ENCODE data around the gene CFDP1. TPM values are rescaled to one million over a fixed set of nuclear protein-coding genes. Genes with fewer than 3 reads are reported as not detected.

CFDP1 gene
- polyA plus RNA-seq, 1 donor (not counting 4 experiments of a cell fraction or from before 2014, with no cell fraction given) = 42.1 TPM

DNA sequence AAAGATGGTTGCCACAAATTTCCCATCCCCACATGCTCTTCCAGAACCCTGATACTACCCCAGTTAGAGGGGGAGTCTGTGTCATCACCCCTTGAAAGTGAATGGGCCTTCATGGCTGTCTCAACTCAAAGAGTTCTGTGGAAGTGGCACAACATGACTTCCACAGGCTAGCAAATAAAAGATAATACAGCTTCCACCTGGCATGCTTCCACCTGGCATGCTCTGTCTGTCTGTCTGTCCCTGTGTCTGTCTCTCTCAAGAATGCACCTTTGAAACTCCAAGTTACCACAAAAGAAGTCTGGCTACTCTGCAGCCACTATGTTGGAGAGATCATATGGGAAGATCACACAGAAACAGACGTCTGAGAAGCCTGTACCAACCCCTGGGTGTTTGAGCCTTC lies 35.0 kb downstream of the CFDP1 start:
- H3K4me3 ChIP-seq (ENCODE audit: control insufficient read depth in 2 of 3, extremely low read depth in 1 of 3, insufficient read depth in 2 of 3, low read depth in 1 of 3, low read length in 3 of 3) = no peak overlapping the region
- no peak overlapping the region for H3K4me2 ChIP-seq (ENCODE audit: control insufficient read depth, extremely low read depth, insufficient read depth, low read depth, low read length)
- TF ChIP-seq, protein P1, sequence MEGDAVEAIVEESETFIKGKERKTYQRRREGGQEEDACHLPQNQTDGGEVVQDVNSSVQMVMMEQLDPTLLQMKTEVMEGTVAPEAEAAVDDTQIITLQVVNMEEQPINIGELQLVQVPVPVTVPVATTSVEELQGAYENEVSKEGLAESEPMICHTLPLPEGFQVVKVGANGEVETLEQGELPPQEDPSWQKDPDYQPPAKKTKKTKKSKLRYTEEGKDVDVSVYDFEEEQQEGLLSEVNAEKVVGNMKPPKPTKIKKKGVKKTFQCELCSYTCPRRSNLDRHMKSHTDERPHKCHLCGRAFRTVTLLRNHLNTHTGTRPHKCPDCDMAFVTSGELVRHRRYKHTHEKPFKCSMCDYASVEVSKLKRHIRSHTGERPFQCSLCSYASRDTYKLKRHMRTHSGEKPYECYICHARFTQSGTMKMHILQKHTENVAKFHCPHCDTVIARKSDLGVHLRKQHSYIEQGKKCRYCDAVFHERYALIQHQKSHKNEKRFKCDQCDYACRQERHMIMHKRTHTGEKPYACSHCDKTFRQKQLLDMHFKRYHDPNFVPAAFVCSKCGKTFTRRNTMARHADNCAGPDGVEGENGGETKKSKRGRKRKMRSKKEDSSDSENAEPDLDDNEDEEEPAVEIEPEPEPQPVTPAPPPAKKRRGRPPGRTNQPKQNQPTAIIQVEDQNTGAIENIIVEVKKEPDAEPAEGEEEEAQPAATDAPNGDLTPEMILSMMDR (optimal IDR thresholded peaks at IDR 0.05 in 1 of 3, IDR thresholded peaks at IDR 0.05 in 1 of 3, conservative IDR thresholded peaks at IDR 0.05 in 1 of 3; ENCODE audit: extremely low read depth in 1 of 3, insufficient read depth in 2 of 3, low read length in 3 of 3) = no peak
- peaks cover 9% of the 10 kb centered on the region for H3K4me1 ChIP-seq (ENCODE audit: control insufficient read depth, extremely low read depth, insufficient read depth, low read length)
- H3K27me3 ChIP-seq (ENCODE audit: control insufficient read depth, extremely low read depth, insufficient read depth, low read length) = no peaks in the 10 kb centered on the region
- no peak for FAIRE-seq
- H3K9me1 ChIP-seq (ENCODE audit: control insufficient read depth, extremely low read depth, insufficient read depth, low read length) = no peaks in the 10 kb centered on the region
- no peaks in the 10 kb centered on the region for H4K20me1 ChIP-seq (ENCODE audit: control insufficient read depth, extremely low read depth, insufficient read depth, low read length)
- dilution Hi-C loops (cut with MboI; ENCODE audit: extremely low pct_ligation_motif_present, low sequenced_read_pairs) = loop anchor here (25.0 kb wide), 1 partner anchor 161 kb away; no protein-coding TSS in a partner anchor
- no peak overlapping the region for H2AFZ ChIP-seq (ENCODE audit: control insufficient read depth, low read length)
- DNase-seq (ENCODE audit: low read depth, low spot score) = no peak
- H3K36me3 ChIP-seq (ENCODE audit: control insufficient read depth in 2 of 2, extremely low read depth in 1 of 2, insufficient read depth in 2 of 2, low read length in 2 of 2) = peaks cover 0 to 4% of the 10 kb centered on the region in 2 experiments
- no peak overlapping the region for H3K9ac ChIP-seq (ENCODE audit: control insufficient read depth, extremely low read depth, insufficient read depth, low read length)
- no peaks in the 10 kb centered on the region for H3K79me2 ChIP-seq (ENCODE audit: control insufficient read depth, insufficient read depth, low read length)
- H3K27ac ChIP-seq (ENCODE audit: control insufficient read depth, insufficient read depth, low read length) = no peak overlapping the region
- H3K9me3 ChIP-seq (ENCODE audit: control insufficient read depth, low read depth, low read length) = no peaks in the 10 kb centered on the region

DNA sequence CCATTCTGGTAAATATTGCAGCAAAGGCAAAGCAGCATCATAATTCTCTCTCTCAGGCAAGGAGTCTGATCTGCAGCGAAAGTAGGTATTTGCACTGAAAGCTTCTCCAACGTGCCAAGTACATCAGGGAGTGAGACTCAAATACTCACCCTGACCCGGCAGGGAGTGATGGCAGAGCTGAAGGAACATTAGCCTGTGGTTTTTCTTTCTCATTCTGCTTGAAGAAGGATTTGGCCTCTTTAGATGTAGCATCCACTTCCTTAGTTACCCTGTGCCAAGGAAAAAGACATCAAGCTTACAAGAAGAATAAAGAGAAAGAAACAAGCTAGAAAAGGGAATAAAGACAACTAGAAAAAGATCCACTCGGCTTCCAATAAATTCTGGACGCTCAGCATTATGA lies 38.4 kb downstream of the CFDP1 start:
- no peaks in the 10 kb centered on the region for H3K27me3 ChIP-seq (ENCODE audit: control insufficient read depth, extremely low read depth, insufficient read depth, low read length)
- peaks cover 6 to 10% of the 10 kb centered on the region in 2 experiments for H3K36me3 ChIP-seq (ENCODE audit: control insufficient read depth in 2 of 2, extremely low read depth in 1 of 2, insufficient read depth in 2 of 2, low read length in 2 of 2)
- H3K9ac ChIP-seq (ENCODE audit: control insufficient read depth, extremely low read depth, insufficient read depth, low read length) = no peak overlapping the region
- H4K20me1 ChIP-seq (ENCODE audit: control insufficient read depth, extremely low read depth, insufficient read depth, low read length) = no peaks in the 10 kb centered on the region
- no peak for DNase-seq (ENCODE audit: low read depth, low spot score)
- TF ChIP-seq, protein P1 (optimal IDR thresholded peaks at IDR 0.05 in 1 of 3, IDR thresholded peaks at IDR 0.05 in 1 of 3, conservative IDR thresholded peaks at IDR 0.05 in 1 of 3; ENCODE audit: extremely low read depth in 1 of 3, insufficient read depth in 2 of 3, low read length in 3 of 3) = no peak
- no peak for TF ChIP-seq EZH2 (IDR thresholded peaks at IDR 0.05; ENCODE audit: low read length)
- FAIRE-seq = no peak
- H3K79me2 ChIP-seq (ENCODE audit: control insufficient read depth, insufficient read depth, low read length) = no peaks in the 10 kb centered on the region
- no peaks in the 10 kb centered on the region for H3K9me1 ChIP-seq (ENCODE audit: control insufficient read depth, extremely low read depth, insufficient read depth, low read length)
- dilution Hi-C loops (cut with MboI; ENCODE audit: extremely low pct_ligation_motif_present, low sequenced_read_pairs) = loop anchor here (25.0 kb wide), 1 partner anchor 158 kb away; no protein-coding TSS in a partner anchor
- H3K27ac ChIP-seq (ENCODE audit: control insufficient read depth, insufficient read depth, low read length) = no peak overlapping the region
- H3K9me3 ChIP-seq (ENCODE audit: control insufficient read depth, low read depth, low read length) = no peaks in the 10 kb centered on the region
- no peak overlapping the region for H3K4me3 ChIP-seq (ENCODE audit: control insufficient read depth in 2 of 3, extremely low read depth in 1 of 3, insufficient read depth in 2 of 3, low read depth in 1 of 3, low read length in 3 of 3)
- H2AFZ ChIP-seq (ENCODE audit: control insufficient read depth, low read length) = no peak overlapping the region
- peaks cover 5% of the 10 kb centered on the region for H3K4me1 ChIP-seq (ENCODE audit: control insufficient read depth, extremely low read depth, insufficient read depth, low read length)
- H3K4me2 ChIP-seq (ENCODE audit: control insufficient read depth, extremely low read depth, insufficient read depth, low read depth, low read length) = no peak overlapping the region

Data from keratinocyte (primary cell).